Measurements from ENCODE around the gene CLCN6.

DNA sequence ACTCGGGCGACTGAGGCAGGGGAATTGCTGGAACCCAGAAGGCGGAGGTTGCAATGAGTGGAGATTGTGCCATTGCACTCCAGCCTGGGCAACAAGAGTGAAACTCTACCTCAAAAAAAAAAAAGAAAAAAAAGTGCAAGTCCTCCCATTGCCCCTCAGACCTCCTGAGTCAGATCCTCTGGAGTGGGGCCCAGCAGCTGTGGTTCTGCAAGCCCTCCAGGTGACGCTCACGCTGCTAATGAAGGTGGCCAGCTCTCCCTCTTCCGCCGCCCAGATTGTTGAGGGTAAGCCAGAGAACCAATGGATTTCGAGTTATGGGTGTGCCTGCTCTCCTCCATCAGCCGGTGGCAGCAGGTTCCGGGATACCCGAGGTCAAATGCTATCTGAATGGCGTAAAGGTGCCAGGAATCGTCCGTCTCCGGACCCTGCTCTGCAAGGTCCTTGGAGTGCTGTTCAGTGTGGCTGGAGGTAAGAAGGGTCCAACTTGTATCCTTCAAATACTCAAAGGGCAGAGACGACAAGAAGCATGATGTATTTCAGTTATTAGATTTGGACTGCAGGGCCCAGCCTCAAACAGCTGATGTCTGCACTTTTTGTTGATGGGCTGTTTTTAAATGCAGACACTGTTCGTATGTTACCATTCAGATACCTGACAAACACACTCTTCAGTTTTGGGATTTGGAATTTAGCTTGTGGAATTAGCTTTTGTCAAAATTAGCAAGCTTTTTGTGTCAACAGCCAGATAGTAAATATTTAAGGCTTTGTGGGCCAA, 17.6 kb downstream of the CLCN6 start:
- TF ChIP-seq EZH2 (IDR thresholded peaks at IDR 0.05; ENCODE audit: borderline replicate concordance) (no peak), EZH2phosphoT487 (IDR thresholded peaks at IDR 0.05; ENCODE audit: low read depth, severe bottlenecking, unreplicated experiment) (no peak)
- TF ChIP-seq, protein P1, sequence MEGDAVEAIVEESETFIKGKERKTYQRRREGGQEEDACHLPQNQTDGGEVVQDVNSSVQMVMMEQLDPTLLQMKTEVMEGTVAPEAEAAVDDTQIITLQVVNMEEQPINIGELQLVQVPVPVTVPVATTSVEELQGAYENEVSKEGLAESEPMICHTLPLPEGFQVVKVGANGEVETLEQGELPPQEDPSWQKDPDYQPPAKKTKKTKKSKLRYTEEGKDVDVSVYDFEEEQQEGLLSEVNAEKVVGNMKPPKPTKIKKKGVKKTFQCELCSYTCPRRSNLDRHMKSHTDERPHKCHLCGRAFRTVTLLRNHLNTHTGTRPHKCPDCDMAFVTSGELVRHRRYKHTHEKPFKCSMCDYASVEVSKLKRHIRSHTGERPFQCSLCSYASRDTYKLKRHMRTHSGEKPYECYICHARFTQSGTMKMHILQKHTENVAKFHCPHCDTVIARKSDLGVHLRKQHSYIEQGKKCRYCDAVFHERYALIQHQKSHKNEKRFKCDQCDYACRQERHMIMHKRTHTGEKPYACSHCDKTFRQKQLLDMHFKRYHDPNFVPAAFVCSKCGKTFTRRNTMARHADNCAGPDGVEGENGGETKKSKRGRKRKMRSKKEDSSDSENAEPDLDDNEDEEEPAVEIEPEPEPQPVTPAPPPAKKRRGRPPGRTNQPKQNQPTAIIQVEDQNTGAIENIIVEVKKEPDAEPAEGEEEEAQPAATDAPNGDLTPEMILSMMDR (IDR thresholded peaks at IDR 0.05; ENCODE audit: poor library complexity), result no peak
